Measurements from ENCODE around the gene AADAT. TPM values are rescaled to one million over a fixed set of nuclear protein-coding genes. Genes with fewer than 3 reads are reported as not detected.

AADAT gene
- total and polyA plus RNA-seq, 4 donors, result 3.8 to 16.1 (median 12.4) TPM

- 97% methylated on average over 2 of the region's 2 CpGs for WGBS
- H3K4me1 ChIP-seq (ENCODE audit: control insufficient read depth in 4 of 4, insufficient read depth in 4 of 4, low read length in 3 of 4), result peaks cover 0 to 9% (median 0%) of the 10 kb centered on the region in 4 donors
- DNase-seq (ENCODE audit: low spot score), result no peak
- no peak overlapping the region for H3K9ac ChIP-seq (ENCODE audit: low read depth in 1 of 2, low read length in 2 of 2)
- TF ChIP-seq FOXA1 (IDR thresholded peaks at IDR 0.05) (no peak), RXRA (IDR thresholded peaks at IDR 0.05) (no peak), CTCF (IDR thresholded peaks at IDR 0.05; ENCODE audit: low read depth, low read length, missing input control) (no peak), YY1 (IDR thresholded peaks at IDR 0.05) (no peak), EGR1 (IDR thresholded peaks at IDR 0.05; ENCODE audit: low read depth in 2 of 2) (no peak), GABPA (IDR thresholded peaks at IDR 0.05 in 1 of 2, conservative IDR thresholded peaks at IDR 0.05 in 1 of 2) (no peak), REST (IDR thresholded peaks at IDR 0.05) (no peak), ZBTB33 (IDR thresholded peaks at IDR 0.05) (no peak), JUND (IDR thresholded peaks at IDR 0.05) (no peak), SP1 (IDR thresholded peaks at IDR 0.05) (no peak), ATF3 (IDR thresholded peaks at IDR 0.05) (no peak), MAX (IDR thresholded peaks at IDR 0.05) (no peak), TAF1 (conservative IDR thresholded peaks at IDR 0.05) (no peak), FOXA2 (IDR thresholded peaks at IDR 0.05) (no peak), RAD21 (IDR thresholded peaks at IDR 0.05) (no peak), HNF4G (IDR thresholded peaks at IDR 0.05) (no peak), NR2F2 (IDR thresholded peaks at IDR 0.05) (no peak)
- H3K4me3 ChIP-seq (ENCODE audit: low read depth in 1 of 3, low read length in 3 of 3), result no peak overlapping the region
- no peaks in the 10 kb centered on the region for H3K27me3 ChIP-seq (ENCODE audit: control insufficient read depth in 4 of 4, insufficient read depth in 4 of 4, low read length in 3 of 4)
- no peaks in the 10 kb centered on the region for H3K36me3 ChIP-seq (ENCODE audit: control insufficient read depth in 4 of 4, insufficient read depth in 3 of 4, low read depth in 1 of 4, low read length in 3 of 4)
- no peak overlapping the region for H3K27ac ChIP-seq (ENCODE audit: low read depth in 1 of 2, low read length in 2 of 2)
- H3K9me3 ChIP-seq (ENCODE audit: control insufficient read depth in 4 of 4, low read length in 3 of 4), result no peaks in the 10 kb centered on the region
Observed at GRCh38 chr4:170012629-170012958, 77.2 kb downstream of the AADAT start.

Data from liver (tissue), 9 donors.